Measurements from ENCODE around the gene KIAA0930.
"Not testable (repeated sequence)": the region's sequence is repeated elsewhere in the genome, so short reads cannot be mapped to it uniquely, and the experiment has no call there.

Gene KIAA0930

GRCh38 chr22:45265535-45265934, 24.8 kb upstream of the KIAA0930 start:
- no peak overlapping the region for H3K4me3 ChIP-seq (ENCODE audit: low read length)
- DNase-seq (ENCODE audit: low read depth, low spot score) = no peak

GRCh38 chr22:45263463-45264269, 23.0 kb upstream of the KIAA0930 start:
- no peak overlapping the region for H3K4me3 ChIP-seq (ENCODE audit: low read length)
- DNase-seq (ENCODE audit: low read depth, low spot score) = no peak

- DNase-seq (ENCODE audit: low read depth, low spot score) = no peak
- H3K4me3 ChIP-seq (ENCODE audit: low read length) = no peak overlapping the region
Observed at GRCh38 chr22:45262931-45263462, 22.3 kb upstream of the KIAA0930 start.

GRCh38 chr22:45262195-45262930, 21.7 kb upstream of the KIAA0930 start:
- no peak overlapping the region for H3K4me3 ChIP-seq (ENCODE audit: low read length)
- DNase-seq (ENCODE audit: low read depth, low spot score) = no peak

- no peak for DNase-seq (ENCODE audit: low read depth, low spot score)
- H3K4me3 ChIP-seq (ENCODE audit: low read length) = no peak overlapping the region
Observed at GRCh38 chr22:45261407-45262088, 20.9 kb upstream of the KIAA0930 start.

GRCh38 chr22:45260395-45260759, 19.7 kb upstream of the KIAA0930 start:
- not testable (repeated sequence) for H3K4me3 ChIP-seq (ENCODE audit: low read length); DNase-seq (ENCODE audit: low read depth, low spot score)

GRCh38 chr22:45259754-45260394, 19.2 kb upstream of the KIAA0930 start:
- no peak for DNase-seq (ENCODE audit: low read depth, low spot score)

GRCh38 chr22:45257941-45258340, 17.2 kb upstream of the KIAA0930 start:
- H3K4me3 ChIP-seq (ENCODE audit: low read length); DNase-seq (ENCODE audit: low read depth, low spot score): not testable (repeated sequence)

More at GRCh38 chr22:45259754-45260394, 19.2 kb upstream of the KIAA0930 start:
- H3K4me3 ChIP-seq (ENCODE audit: low read length) = no peak overlapping the region

GRCh38 chr22:45254789-45255278, 14.1 kb upstream of the KIAA0930 start:
- H3K4me3 ChIP-seq (ENCODE audit: low read length) = no peak overlapping the region
- no peak for DNase-seq (ENCODE audit: low read depth, low spot score)

- H3K4me3 ChIP-seq (ENCODE audit: low read length) = no peak overlapping the region
- no peak for DNase-seq (ENCODE audit: low read depth, low spot score)
Observed at GRCh38 chr22:45254388-45254787, 13.7 kb upstream of the KIAA0930 start.

- H3K4me3 ChIP-seq (ENCODE audit: low read length) = no peak overlapping the region
- no peak for DNase-seq (ENCODE audit: low read depth, low spot score)
Observed at GRCh38 chr22:45253039-45253641, 12.4 kb upstream of the KIAA0930 start.

- no peak overlapping the region for H3K4me3 ChIP-seq (ENCODE audit: low read length)
- no peak for DNase-seq (ENCODE audit: low read depth, low spot score)
Observed at GRCh38 chr22:45251825-45252224, 11.1 kb upstream of the KIAA0930 start.

- H3K4me3 ChIP-seq (ENCODE audit: low read length) = no peak overlapping the region
- DNase-seq (ENCODE audit: low read depth, low spot score) = no peak
Observed at GRCh38 chr22:45248832-45249561, 8.3 kb upstream of the KIAA0930 start.

GRCh38 chr22:45246060-45246985, 5.6 kb upstream of the KIAA0930 start:
- DNase-seq (ENCODE audit: low read depth, low spot score) = no peak
- no peak overlapping the region for H3K4me3 ChIP-seq (ENCODE audit: low read length)

- no peak overlapping the region for H3K4me3 ChIP-seq (ENCODE audit: low read length)
- DNase-seq (ENCODE audit: low read depth, low spot score) = no peak
Observed at GRCh38 chr22:45244916-45245315, 4.2 kb upstream of the KIAA0930 start.

- no peak overlapping the region for H3K4me3 ChIP-seq (ENCODE audit: low read length)
- DNase-seq (ENCODE audit: low read depth, low spot score) = no peak
Observed at GRCh38 chr22:45242778-45243191, 2.1 kb upstream of the KIAA0930 start.
